ENCODE data around the gene RHBDD1.

GRCh38 chr2:226803410-226803809 lies 32.4 kb upstream of the RHBDD1 start:
- TF ChIP-seq POLR2A (IDR thresholded peaks at IDR 0.05; ENCODE audit: low read depth, low read length) (no peak), POLR2AphosphoS5 (IDR thresholded peaks at IDR 0.05; ENCODE audit: low read depth, low read length) (no peak)
